Measurements from ENCODE around the gene PDS5B. TPM values are rescaled to one million over a fixed set of nuclear protein-coding genes. Genes with fewer than 3 reads are reported as not detected.
A peak's percentile ranks its signal among the peaks of the same experiment; 100 is the strongest.

PDS5B gene
- total and polyA plus RNA-seq, 2 experiments from 2014 or later = 16.6 to 34.0 TPM

- no peak overlapping the region for H3K27ac ChIP-seq
- H3K79me2 ChIP-seq = no peaks in the 10 kb centered on the region
- no peaks in the 10 kb centered on the region for H3K27me3 ChIP-seq
- no peaks in the 10 kb centered on the region for H3K9me2 ChIP-seq (replicated peaks; ENCODE audit: insufficient read depth)
- H3K9me3 ChIP-seq (ENCODE audit: low read depth) = no peaks in the 10 kb centered on the region
- no peak overlapping the region for H2AFZ ChIP-seq
- no peak overlapping the region for H3K4me2 ChIP-seq
- 89% methylated on average over 3 of the region's 3 CpGs for WGBS (ENCODE audit: low lambda C conversion rate, missing lambda C conversion rate)
- H4K20me1 ChIP-seq (ENCODE audit: insufficient read depth, poor library complexity, severe bottlenecking) = no peaks in the 10 kb centered on the region
- TF ChIP-seq EZH2 (IDR thresholded peaks at IDR 0.05; ENCODE audit: borderline replicate concordance) (no peak), EZH2phosphoT487 (IDR thresholded peaks at IDR 0.05; ENCODE audit: low read depth, severe bottlenecking, unreplicated experiment) (no peak), CTCF (IDR thresholded peaks at IDR 0.05; ENCODE audit: poor library complexity) (peak; percentile 3)
- H3K36me3 ChIP-seq (replicated peaks; ENCODE audit: insufficient read depth, low read depth) = no peaks in the 10 kb centered on the region
- peak; percentile 6 for DNase-seq (ENCODE audit: low spot score)
- H3K4me1 ChIP-seq (ENCODE audit: insufficient read depth) = no peaks in the 10 kb centered on the region
- H3K4me3 ChIP-seq = no peak overlapping the region
These were observed 204.5 kb downstream of the PDS5B start for GRCh38 chr13:32790731-32791130.

GRCh38 chr13:32791545-32792172 is 205.4 kb downstream of the PDS5B start:
- no peak overlapping the region for H3K4me2 ChIP-seq
- TF ChIP-seq CTCF (IDR thresholded peaks at IDR 0.05; ENCODE audit: poor library complexity) (no peak), EZH2phosphoT487 (IDR thresholded peaks at IDR 0.05; ENCODE audit: low read depth, severe bottlenecking, unreplicated experiment) (no peak), EZH2 (IDR thresholded peaks at IDR 0.05; ENCODE audit: borderline replicate concordance) (no peak)
- no peaks in the 10 kb centered on the region for H3K9me2 ChIP-seq (replicated peaks; ENCODE audit: insufficient read depth)
- no peak for DNase-seq (ENCODE audit: low spot score)
- H3K9me3 ChIP-seq (ENCODE audit: low read depth) = no peaks in the 10 kb centered on the region
- H4K20me1 ChIP-seq (ENCODE audit: insufficient read depth, poor library complexity, severe bottlenecking) = no peaks in the 10 kb centered on the region
- no peaks in the 10 kb centered on the region for H3K79me2 ChIP-seq
- no peak overlapping the region for H3K4me3 ChIP-seq
- H2AFZ ChIP-seq = no peak overlapping the region
- WGBS (ENCODE audit: low lambda C conversion rate, missing lambda C conversion rate) = 78% methylated on average over 8 of the region's 8 CpGs
- no peaks in the 10 kb centered on the region for H3K36me3 ChIP-seq (replicated peaks; ENCODE audit: insufficient read depth, low read depth)
- no peaks in the 10 kb centered on the region for H3K27me3 ChIP-seq
- H3K27ac ChIP-seq = no peak overlapping the region
- no peaks in the 10 kb centered on the region for H3K4me1 ChIP-seq (ENCODE audit: insufficient read depth)

GRCh38 chr13:32796754-32797153 is 210.5 kb downstream of the PDS5B start:
- Histone ChIP-seq H3K27me3 (no peaks in the 10 kb centered on the region), H3K4me3 (no peak overlapping the region), H3K79me2 (no peaks in the 10 kb centered on the region), H3K9me3 (ENCODE audit: low read depth) (no peaks in the 10 kb centered on the region), H3K4me2 (no peak overlapping the region), H3K9me2 (replicated peaks; ENCODE audit: insufficient read depth) (no peaks in the 10 kb centered on the region), H4K20me1 (ENCODE audit: insufficient read depth, poor library complexity, severe bottlenecking) (no peaks in the 10 kb centered on the region), H3K36me3 (replicated peaks; ENCODE audit: insufficient read depth, low read depth) (no peaks in the 10 kb centered on the region), H2AFZ (no peak overlapping the region), H3K4me1 (ENCODE audit: insufficient read depth) (no peaks in the 10 kb centered on the region), H3K27ac (no peak overlapping the region)
- DNase-seq (ENCODE audit: low spot score) = no peak
- WGBS (ENCODE audit: low lambda C conversion rate, missing lambda C conversion rate) = 100% methylated on average over 1 of the region's 1 CpG
- TF ChIP-seq EZH2phosphoT487 (IDR thresholded peaks at IDR 0.05; ENCODE audit: low read depth, severe bottlenecking, unreplicated experiment) (no peak), CTCF (IDR thresholded peaks at IDR 0.05; ENCODE audit: poor library complexity) (no peak), EZH2 (IDR thresholded peaks at IDR 0.05; ENCODE audit: borderline replicate concordance) (no peak)
